Lower leg skin (tissue), 3 donors: Measurements from ENCODE around the gene RNF224.

Experiments used
- CTCF ChIP-seq, 3 donors: fragments of 450-650 bp; IDR thresholded peaks; one replicate each; pipeline ENCODE4 v1.5.1; 2016; ENCODE audit warnings: antibody characterized with exemption in 3 of 3, mild to moderate bottlenecking in 3 of 3, moderate library complexity in 2 of 3
- POLR2A ChIP-seq, 2 donors: fragments of 450-650 bp; IDR thresholded peaks; one replicate each; pipeline ENCODE4 v1.6.1; 2016 to 2017; ENCODE audit warnings: antibody characterized with exemption in 2 of 2, mild to moderate bottlenecking in 1 of 2, moderate library complexity in 1 of 2

DNA sequence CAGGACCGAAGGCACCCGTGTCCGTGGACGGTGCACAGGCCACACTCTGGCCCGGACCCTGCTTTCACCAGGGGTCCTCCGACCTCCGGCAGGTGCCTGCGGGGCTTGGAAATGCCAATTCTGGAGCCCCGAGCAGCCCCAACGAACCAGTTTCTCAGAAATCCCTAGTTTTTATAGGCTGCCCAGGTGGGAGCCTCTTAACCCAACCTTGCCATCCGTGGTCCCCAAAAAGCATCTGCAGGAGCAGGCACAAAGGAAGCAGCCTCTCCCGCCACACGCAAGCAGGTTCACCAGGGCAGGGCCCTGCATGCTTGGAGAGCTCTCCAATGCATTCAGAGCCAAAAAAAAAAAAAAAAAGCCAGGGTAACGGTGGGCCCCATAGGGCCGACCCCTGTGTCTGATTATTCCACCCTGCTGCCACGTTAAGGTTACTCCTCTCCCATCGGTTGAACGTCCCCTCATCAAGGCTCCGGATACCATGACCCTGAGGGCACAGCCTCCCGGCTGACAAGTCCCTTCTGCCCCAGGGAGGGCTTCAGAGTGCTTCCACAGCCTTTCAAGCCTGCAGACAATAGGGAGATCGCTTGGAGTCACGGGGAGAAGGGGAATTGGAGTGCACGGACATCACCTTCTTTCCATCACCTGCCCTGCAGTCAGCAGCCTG, 26.0 kb upstream of the RNF224 start:
- TF ChIP-seq CTCF (IDR thresholded peaks at IDR 0.05) (no peak), POLR2A (IDR thresholded peaks at IDR 0.05) (no peak)
